ENCODE measurements around the gene TMEM184A.

Gene TMEM184A

DNA sequence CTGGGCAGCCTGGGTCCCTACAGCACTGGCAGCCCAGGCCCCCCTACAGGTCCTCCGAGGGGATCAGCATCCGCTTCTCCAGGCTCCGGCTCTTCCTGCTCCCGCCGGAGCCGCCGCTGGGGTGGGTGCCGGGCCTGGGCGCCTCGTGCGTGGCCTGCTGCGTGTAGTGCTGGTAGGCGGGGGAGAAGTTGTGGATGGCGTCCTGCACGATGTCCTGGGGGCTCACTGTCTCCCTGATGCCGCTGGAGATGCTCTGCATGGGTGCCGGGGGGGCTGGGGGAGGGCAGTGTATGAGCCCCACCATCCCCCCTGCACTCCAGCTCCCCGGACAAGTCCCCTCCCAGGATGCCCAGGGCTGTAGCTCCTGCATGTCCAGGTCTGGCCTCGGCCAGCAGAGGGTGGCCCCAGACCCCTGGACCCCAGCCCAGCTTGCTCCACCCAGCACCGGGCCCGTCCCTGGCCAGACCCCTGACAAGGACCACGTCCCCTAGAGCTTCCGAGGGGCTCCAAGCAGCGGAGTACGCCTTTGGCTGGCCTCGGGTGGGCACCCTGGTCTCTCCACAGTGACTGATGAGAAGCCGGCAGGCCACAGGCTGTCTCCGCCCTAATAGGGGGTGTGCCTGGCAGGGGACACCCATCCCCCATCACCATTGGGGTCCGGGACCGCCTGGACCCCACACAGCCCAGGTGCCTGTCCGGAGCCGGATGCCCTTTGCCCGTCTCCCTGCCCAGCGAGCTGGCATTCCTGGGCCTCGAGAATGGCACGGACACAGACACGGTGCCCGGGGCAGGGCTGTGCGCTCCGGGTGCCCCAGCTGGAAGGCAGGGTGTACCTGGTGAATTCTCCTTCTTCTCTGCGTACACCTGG is 8.9 kb downstream of the TMEM184A start:
- no peak for DNase-seq (ENCODE audit: low read depth)
- no peak overlapping the region for H3K4me3 ChIP-seq (ENCODE audit: low read length)
- TF ChIP-seq, protein P1, sequence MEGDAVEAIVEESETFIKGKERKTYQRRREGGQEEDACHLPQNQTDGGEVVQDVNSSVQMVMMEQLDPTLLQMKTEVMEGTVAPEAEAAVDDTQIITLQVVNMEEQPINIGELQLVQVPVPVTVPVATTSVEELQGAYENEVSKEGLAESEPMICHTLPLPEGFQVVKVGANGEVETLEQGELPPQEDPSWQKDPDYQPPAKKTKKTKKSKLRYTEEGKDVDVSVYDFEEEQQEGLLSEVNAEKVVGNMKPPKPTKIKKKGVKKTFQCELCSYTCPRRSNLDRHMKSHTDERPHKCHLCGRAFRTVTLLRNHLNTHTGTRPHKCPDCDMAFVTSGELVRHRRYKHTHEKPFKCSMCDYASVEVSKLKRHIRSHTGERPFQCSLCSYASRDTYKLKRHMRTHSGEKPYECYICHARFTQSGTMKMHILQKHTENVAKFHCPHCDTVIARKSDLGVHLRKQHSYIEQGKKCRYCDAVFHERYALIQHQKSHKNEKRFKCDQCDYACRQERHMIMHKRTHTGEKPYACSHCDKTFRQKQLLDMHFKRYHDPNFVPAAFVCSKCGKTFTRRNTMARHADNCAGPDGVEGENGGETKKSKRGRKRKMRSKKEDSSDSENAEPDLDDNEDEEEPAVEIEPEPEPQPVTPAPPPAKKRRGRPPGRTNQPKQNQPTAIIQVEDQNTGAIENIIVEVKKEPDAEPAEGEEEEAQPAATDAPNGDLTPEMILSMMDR (IDR thresholded peaks at IDR 0.05; ENCODE audit: insufficient read depth, low read depth, low read length, missing control alignments), result no peak

DNA sequence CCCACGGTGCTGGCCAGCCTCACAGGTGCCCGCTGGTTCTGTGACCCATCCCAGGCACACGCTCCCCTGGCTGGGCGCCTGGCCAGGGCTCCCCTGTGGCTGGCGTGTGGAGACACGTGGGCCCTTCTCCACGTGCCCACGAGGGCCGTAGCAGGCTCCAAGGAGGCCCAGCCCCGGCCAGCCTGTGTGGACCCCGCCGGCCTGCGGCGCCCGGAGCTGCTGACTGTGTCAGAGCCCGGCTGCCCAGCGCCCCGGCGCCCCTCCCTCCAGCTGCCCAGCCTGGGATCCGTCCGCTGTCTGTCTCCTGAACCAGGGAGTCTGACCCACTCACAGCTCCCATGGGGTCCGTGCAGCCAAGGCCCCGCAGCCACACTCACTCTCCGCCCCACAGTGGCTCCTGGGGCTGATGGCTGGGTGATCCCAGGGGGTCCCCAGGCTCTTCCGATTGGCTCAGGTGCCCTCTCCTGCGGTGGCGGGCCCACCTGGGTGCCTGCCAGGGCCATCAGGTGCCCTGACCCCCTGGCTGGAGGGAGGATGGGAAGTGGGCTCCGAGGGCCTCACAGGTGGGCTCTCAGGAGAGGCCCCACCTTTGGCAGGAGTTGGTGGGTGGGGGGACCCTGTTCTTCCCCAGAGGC is 9.6 kb downstream of the TMEM184A start:
- no peak for DNase-seq (ENCODE audit: low read depth)
- TF ChIP-seq, protein P1 (IDR thresholded peaks at IDR 0.05; ENCODE audit: insufficient read depth, low read depth, low read length, missing control alignments), result no peak
- no peak overlapping the region for H3K4me3 ChIP-seq (ENCODE audit: low read length)

DNA sequence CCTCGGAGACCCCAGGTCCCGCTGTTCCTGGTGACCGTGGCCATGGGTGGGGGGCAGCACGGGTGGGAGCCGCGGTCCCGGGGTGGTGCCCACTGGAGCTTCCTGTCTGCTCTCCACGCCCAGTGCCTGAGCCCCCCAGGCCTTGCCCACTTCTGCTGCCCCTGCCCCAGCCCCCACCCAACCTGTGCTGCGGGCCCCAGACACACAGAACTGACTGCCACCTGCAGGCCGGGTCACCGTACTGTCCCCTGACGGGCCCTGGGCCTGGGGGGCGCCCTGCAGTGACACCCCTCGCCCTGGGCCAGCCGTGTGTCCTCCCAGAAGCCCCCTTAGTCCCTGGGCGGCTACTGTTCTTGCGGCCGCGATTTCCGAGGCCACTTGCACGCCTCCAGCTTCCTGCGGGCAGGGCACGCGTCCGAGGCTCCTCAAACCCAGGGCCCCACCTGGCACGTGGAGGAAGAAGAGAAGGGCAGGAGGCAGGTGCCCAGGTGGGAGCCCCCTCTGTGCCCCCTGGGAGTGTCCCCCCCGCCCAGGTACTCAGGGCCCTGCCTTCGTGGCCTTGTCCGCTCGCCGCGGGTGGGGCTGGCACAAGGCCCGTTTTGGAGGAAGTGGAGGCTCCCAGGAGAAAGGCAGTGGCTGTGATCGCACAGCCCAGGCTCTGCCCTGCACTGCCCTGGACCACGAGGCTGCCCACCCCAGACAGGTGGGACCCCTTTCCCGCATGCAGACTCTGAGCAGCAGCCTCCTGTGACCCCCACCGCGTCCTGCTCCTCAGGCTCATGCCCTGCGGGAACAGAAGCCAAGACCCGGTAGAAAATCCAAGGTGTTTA is 10.4 kb downstream of the TMEM184A start:
- DNase-seq (ENCODE audit: low read depth), result no peak
- H3K4me3 ChIP-seq (ENCODE audit: low read length), result no peak overlapping the region
- TF ChIP-seq, protein P1 (IDR thresholded peaks at IDR 0.05; ENCODE audit: insufficient read depth, low read depth, low read length, missing control alignments), result no peak

DNA sequence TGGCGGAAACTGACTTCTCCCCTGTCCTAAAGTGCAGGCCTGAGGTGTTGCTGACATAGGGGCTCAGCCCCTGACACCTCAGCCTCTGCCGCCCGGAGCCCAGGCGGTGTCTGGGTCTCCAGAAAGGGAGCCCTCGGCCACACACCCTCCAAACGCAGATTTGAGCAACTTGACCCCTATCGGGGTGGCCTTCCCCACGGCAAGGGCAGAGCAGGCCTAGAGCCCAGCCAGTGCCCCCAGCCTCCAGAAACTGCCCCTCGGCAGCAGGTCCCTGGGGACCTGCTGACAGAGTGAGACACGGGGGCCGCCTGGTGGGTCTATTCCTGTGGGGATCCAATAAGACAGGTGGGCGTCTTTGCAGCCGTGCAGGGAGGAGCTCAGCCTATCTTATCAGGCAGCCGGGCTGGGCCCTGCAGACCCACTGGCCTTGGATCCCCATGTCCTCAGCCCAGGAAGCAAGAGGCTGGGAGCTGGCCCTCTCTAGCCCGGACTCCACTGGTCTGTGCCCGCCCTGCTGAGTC is 11.0 kb downstream of the TMEM184A start:
- DNase-seq (ENCODE audit: low read depth), result no peak
- no peak overlapping the region for H3K4me3 ChIP-seq (ENCODE audit: low read length)
- TF ChIP-seq, protein P1 (IDR thresholded peaks at IDR 0.05; ENCODE audit: insufficient read depth, low read depth, low read length, missing control alignments), result no peak

DNA sequence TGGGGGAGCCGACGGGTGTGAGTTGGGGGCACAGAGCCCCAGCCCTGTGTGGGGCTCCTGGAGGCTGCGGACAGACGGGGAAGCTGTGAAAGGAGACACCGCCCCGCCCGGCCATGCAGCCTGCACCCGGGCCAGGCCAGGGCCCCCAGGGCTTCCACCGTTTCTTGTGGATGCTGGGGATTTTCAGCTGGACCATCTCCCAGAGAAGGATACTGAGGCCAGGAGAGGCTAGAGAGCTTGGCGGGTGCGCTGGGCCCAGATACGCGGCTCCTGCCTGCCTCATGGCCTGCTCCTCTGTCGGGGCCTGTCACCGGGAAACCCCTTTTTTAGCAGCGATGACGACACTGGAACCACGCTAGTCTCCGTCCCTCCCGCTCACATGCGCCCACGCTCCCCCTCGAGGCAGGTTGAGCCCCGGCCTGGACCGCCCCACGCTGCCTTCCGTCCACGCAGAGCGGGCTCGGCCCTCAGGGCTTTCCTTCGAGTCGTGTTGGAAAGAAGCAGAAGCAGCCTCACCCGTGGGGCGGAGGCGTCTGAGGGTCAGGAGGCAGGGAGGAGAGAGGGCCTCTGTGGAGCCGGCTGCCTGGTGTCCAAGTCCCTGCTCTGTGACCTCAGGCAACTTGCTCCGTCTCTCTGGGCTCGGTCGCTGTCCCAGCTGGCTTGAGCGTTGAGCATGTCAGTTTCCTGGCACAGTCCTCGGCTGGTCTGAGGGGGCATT is 11.7 kb downstream of the TMEM184A start:
- peak; percentile 40 for DNase-seq (ENCODE audit: low read depth)
- TF ChIP-seq, protein P1 (IDR thresholded peaks at IDR 0.05; ENCODE audit: insufficient read depth, low read depth, low read length, missing control alignments), result no peak
- H3K4me3 ChIP-seq (ENCODE audit: low read length), result no peak overlapping the region

DNA sequence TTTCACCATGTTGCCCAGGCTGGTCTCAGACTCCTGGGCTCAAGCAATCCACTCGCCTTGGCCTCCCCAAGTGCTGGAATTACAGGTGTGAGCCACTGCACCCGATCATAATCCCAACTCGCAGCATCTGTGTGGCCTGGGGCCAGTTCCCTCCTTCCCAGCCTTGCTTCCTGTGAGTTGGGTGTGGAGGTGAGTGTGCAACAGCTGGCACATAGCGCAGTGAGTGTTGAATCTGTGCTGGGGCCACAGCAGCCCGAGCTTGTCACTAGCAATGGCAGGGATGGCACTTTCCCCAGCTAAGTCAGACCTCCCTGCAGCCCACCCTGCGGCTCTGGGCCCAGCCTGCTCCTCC is 12.2 kb downstream of the TMEM184A start:
- peak; percentile 67 for DNase-seq (ENCODE audit: low read depth)
- TF ChIP-seq, protein P1 (IDR thresholded peaks at IDR 0.05; ENCODE audit: insufficient read depth, low read depth, low read length, missing control alignments), result no peak
- no peak overlapping the region for H3K4me3 ChIP-seq (ENCODE audit: low read length)
